Measurements from ENCODE around the gene PRTN3.
"Not testable (repeated sequence)": the region's sequence is repeated elsewhere in the genome, so short reads cannot be mapped to it uniquely, and the experiment has no call there.

Gene PRTN3

DNA sequence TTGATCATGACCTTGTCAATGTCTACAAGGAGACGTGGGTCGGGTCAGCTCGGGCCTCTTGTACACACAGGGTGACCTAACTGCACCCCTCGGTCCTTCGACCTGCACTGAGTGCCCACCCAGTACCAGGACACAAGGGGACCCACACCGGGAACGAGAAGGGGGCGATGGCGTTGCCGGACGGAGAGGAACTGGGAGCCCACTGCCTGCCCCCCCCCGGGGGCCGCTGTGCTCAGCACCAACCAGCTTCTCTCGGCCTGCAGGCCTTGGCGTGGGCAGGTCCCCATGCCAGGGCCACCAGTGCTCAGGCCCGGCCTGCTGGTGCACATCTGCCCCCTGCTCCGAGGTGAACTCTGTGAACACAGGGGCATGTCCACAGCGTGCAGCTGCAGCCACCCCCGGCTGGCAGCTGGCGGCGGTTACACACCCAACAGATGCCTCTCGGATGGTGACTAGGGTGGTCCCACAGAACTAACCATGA, 32.8 kb downstream of the PRTN3 start:
- no peak for DNase-seq (ENCODE audit: low read depth)
- TF ChIP-seq, protein P1, sequence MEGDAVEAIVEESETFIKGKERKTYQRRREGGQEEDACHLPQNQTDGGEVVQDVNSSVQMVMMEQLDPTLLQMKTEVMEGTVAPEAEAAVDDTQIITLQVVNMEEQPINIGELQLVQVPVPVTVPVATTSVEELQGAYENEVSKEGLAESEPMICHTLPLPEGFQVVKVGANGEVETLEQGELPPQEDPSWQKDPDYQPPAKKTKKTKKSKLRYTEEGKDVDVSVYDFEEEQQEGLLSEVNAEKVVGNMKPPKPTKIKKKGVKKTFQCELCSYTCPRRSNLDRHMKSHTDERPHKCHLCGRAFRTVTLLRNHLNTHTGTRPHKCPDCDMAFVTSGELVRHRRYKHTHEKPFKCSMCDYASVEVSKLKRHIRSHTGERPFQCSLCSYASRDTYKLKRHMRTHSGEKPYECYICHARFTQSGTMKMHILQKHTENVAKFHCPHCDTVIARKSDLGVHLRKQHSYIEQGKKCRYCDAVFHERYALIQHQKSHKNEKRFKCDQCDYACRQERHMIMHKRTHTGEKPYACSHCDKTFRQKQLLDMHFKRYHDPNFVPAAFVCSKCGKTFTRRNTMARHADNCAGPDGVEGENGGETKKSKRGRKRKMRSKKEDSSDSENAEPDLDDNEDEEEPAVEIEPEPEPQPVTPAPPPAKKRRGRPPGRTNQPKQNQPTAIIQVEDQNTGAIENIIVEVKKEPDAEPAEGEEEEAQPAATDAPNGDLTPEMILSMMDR (IDR thresholded peaks at IDR 0.05; ENCODE audit: control insufficient read depth, insufficient read depth, low read depth, low read length, missing control alignments) = no peak
- H3K4me3 ChIP-seq (ENCODE audit: control insufficient read depth, low read depth, low read length) = no peak overlapping the region

DNA sequence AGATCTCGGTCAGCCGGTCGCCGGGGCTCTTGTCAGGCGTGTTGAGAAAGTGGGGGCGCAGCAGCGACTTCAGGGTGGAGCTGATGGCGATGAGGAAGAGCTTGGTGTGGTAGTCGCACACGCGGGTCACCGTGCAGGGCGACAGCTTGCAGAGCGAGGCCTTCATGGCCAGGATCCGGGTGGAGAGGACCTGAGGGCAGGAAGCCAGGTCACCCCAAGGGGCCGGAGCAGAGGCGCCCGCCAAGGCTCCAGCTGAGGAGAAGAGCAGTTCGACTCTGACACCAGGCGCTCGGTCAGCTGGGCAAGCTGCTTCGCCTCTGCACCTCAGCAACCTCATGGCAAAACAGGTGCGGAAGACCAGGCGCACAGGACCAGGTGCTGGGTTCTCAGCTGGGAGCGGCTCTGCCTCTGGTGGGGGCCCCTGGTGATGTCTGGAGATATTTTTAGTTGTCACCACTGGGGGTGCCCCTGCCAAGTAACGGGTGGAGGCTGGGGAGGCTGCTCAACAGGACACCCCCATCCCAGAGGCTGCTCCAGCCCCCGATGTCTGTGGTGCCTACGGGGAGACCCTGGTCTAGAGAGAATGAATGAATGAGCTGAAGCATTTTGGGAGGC, 34.6 kb downstream of the PRTN3 start:
- TF ChIP-seq, protein P1 (IDR thresholded peaks at IDR 0.05; ENCODE audit: control insufficient read depth, insufficient read depth, low read depth, low read length, missing control alignments) = no peak
- no peak overlapping the region for H3K4me3 ChIP-seq (ENCODE audit: control insufficient read depth, low read depth, low read length)
- no peak for DNase-seq (ENCODE audit: low read depth)

DNA sequence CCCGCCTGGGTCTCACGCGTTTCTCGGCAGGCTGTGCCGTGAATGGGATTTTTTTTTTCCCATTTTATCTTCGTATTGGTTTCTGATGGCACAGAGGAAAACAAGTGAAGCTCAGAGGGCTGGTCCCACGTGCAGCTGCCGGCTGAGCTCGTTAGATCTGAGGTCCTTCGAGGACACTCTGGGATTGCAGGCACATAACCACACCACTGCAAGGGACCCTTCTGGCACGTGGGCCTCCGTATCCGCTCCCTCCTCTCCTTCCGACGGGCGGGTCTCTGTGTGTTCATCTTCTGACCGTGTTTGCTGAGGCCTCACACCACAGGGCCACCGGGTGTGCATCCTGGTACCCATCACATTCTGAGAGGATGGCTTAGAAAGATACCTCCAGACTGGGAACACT, 35.3 kb downstream of the PRTN3 start:
- no peak overlapping the region for H3K4me3 ChIP-seq (ENCODE audit: control insufficient read depth, low read depth, low read length)
- TF ChIP-seq, protein P1 (IDR thresholded peaks at IDR 0.05; ENCODE audit: control insufficient read depth, insufficient read depth, low read depth, low read length, missing control alignments) = no peak
- DNase-seq (ENCODE audit: low read depth) = no peak

DNA sequence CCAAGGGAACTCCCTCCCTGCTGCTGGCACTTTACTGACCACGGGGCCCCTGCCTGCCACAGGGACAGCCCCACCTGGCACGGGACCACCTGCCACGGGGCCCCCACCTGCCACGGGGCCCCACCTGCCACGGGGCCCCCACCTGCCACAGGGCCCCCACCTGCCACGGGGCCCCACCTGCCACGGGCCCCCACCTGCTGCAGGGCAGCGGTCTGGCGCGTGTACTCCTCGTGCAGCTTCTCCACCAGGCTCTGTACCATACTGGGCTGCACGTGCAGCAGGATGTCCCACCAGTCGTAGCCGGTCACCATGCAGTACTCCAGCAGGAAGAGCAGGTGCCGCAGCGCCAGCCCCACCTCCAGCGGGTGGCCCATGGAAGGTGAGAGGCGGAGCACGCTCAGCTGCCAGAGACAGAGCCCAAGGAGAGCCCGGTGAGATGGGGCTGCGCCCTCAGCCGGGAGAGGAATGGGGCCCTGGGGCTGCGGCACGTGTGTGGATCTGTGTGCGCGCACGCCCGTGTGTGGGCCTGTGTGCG, 36.0 kb downstream of the PRTN3 start:
- no peak for DNase-seq (ENCODE audit: low read depth)
- no peak overlapping the region for H3K4me3 ChIP-seq (ENCODE audit: control insufficient read depth, low read depth, low read length)
- TF ChIP-seq, protein P1 (IDR thresholded peaks at IDR 0.05; ENCODE audit: control insufficient read depth, insufficient read depth, low read depth, low read length, missing control alignments) = no peak

DNA sequence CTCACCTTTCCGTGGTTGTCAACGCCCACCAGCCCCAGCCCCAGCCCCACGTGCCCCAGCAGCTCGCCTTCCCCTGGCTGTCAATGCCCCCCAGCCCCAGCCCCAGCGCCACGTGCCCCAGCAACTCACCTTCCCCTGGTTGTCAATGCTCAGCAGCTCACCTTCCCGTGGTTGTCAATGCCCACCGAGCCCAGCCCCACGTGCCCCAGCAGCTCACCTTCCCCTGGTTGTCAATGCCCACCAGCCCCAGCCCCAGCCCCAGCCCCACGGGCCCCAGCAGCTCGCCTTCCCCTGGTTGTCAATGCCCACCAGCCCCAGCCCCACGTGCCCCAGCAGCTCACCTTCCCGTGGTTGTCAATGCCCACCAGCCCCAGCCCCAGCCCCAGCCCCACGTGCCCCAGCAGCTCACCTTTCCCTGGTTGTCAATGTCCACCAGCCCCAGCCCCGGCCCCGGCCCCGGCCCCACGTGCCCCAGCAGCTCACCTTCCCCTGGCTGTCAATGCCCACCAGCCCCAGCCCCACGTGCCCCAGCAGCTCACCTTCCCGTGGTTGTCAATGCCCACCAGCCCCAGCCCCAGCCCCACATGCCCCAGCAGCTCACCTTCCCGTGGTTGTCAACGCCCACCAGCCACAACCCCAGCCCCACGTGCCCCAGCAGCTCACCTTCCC, 37.3 kb downstream of the PRTN3 start:
- DNase-seq (ENCODE audit: low read depth); H3K4me3 ChIP-seq (ENCODE audit: control insufficient read depth, low read depth, low read length): not testable (repeated sequence)

DNA sequence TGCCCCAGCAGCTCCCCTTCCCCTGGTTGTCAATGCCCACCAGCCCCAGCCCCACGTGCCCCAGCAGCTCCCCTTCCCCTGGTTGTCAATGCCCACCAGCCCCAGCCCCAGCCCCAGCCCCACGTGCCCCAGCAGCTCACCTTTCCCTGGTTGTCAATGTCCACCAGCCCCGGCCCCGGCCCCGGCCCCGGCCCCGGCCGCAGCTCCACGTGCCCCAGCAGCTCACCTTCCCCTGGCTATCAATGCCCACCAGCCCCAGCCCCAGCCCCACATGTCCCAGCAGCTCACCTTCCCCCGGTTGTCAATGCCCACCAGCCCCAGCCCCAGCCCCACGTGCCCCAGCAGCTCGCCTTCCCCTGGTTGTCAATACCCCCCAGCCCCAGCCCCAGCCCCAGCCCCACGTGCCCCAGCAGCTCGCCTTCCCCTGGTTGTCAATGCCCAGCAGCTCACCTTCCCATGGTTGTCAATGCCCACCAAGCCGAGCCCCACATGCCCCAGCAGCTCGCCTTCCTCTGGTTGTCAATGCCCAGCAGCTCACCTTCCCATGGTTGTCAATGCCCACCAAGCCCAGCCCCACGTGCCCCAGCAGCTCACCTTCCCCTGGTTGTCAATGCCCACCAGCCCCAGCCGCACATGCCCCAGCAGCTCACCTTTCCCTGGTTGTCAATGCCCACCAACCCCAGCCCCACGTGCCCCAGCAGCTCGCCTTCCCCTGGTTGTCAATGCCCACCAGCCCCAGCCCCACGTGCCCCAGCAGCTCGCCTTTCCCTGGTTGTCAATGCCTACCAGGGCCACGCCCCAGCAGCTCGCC, 38.2 kb downstream of the PRTN3 start:
- not testable (repeated sequence) for DNase-seq (ENCODE audit: low read depth); H3K4me3 ChIP-seq (ENCODE audit: control insufficient read depth, low read depth, low read length)

DNA sequence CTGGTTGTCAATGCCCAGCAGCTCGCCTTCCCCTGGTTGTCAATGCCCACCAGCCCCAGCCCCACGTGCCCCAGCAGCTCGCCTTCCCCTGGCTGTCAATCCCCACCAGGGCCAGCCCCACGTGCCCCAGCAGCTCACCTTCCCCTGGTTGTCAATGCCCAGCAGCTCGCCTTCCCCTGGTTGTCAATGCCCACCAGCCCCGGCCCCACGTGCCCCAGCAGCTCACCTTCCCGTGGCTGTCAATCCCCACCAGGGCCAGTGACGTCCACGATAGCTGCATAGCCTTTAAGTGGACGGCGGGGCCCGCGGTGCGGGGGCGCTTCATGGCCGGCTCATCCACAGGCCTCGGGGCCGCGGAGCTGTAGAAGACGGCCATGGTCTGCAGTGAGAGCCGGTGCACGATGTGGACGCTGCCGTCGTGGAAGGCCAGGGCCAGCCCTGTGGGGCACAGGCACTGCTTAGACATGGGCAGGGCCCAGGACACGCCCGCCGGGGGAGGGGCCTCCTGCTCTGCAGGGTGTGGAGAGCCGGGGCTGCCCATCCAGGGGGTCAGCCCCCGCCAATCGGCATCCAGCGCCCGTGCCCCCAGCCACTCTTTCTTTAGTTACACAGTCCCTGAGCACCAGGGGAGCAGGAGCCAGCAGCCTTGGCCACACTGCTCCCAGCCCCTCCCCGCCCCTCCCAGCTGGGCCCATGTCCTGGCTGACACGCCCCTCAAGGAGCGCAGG, 39.1 kb downstream of the PRTN3 start:
- TF ChIP-seq, protein P1 (IDR thresholded peaks at IDR 0.05; ENCODE audit: control insufficient read depth, insufficient read depth, low read depth, low read length, missing control alignments) = no peak
- H3K4me3 ChIP-seq (ENCODE audit: control insufficient read depth, low read depth, low read length) = no peak overlapping the region
- no peak for DNase-seq (ENCODE audit: low read depth)
